Liver (tissue), 9 donors: ENCODE results near the gene MORC4. TPM values are rescaled to one million over a fixed set of nuclear protein-coding genes. Genes with fewer than 3 reads are reported as not detected.

ENCODE experiments used
- DNase-seq: peaks from one replicate; pipeline ENCODE4 v3.0.0-alpha.2; 2017; ENCODE audit warnings: low spot score
- H3K27ac ChIP-seq, 2 donors: one replicate each; pipeline ENCODE4 v1.7.0; 2013; ENCODE audit warnings: inconsistent platforms in 2 of 2, low read length in 2 of 2, control low read depth in 1 of 2, low read depth in 1 of 2, mild to moderate bottlenecking in 1 of 2
- H3K27me3 ChIP-seq, 4 donors: one replicate each; pipeline versions ENCODE4 v1.6.1 to v1.7.0; 2013; ENCODE audit warnings: low read length in 3 of 4, inconsistent platforms in 1 of 4, mild to moderate bottlenecking in 1 of 4, moderate library complexity in 1 of 4; ENCODE audit not compliant: control insufficient read depth in 4 of 4, insufficient read depth in 4 of 4
- H3K36me3 ChIP-seq, 4 donors: one replicate each; pipeline versions ENCODE4 v1.6.1 to v1.7.0; 2013; ENCODE audit warnings: low read length in 3 of 4, mild to moderate bottlenecking in 3 of 4, low read depth in 1 of 4, moderate library complexity in 1 of 4; ENCODE audit not compliant: control insufficient read depth in 4 of 4, insufficient read depth in 3 of 4
- H3K4me1 ChIP-seq, 4 donors: one replicate each; pipeline versions ENCODE4 v1.6.1 to v1.7.0; 2013; ENCODE audit warnings: low read length in 3 of 4, mild to moderate bottlenecking in 3 of 4, moderate library complexity in 1 of 4; ENCODE audit not compliant: control insufficient read depth in 4 of 4, insufficient read depth in 4 of 4
- H3K4me3 ChIP-seq, 3 donors: one replicate each; pipeline versions ENCODE4 v1.6.1 to v1.7.0; 2013; ENCODE audit warnings: low read length in 3 of 3, control low read depth in 1 of 3, low read depth in 1 of 3, mild to moderate bottlenecking in 1 of 3
- H3K9ac ChIP-seq, 2 donors: one replicate each; pipeline ENCODE4 v1.7.0; 2013; ENCODE audit warnings: low read length in 2 of 2, mild to moderate bottlenecking in 2 of 2, moderate library complexity in 2 of 2, control low read depth in 1 of 2, low read depth in 1 of 2
- H3K9me3 ChIP-seq, 4 donors: one replicate each; pipeline versions ENCODE4 v1.6.1 to v1.7.0; 2013; ENCODE audit warnings: low read length in 3 of 4; ENCODE audit not compliant: control insufficient read depth in 4 of 4
- ATF3 ChIP-seq: IDR thresholded peaks from 2 replicates; pipeline ENCODE4 v1.6.1; 2016; ENCODE audit warnings: antibody characterized with exemption
- EGR1 ChIP-seq, 2 donors: IDR thresholded peaks; 2 replicates each; pipeline ENCODE4 v1.6.1; 2016 to 2018; ENCODE audit warnings: antibody characterized with exemption in 2 of 2, low read depth in 2 of 2
- FOXA1 ChIP-seq: IDR thresholded peaks from 2 replicates; pipeline ENCODE4 v1.6.1; 2016; ENCODE audit warnings: antibody characterized with exemption
- HNF4G ChIP-seq: IDR thresholded peaks from 2 replicates; pipeline ENCODE4 v1.6.1; 2016; ENCODE audit warnings: antibody characterized with exemption
- JUND ChIP-seq, 2 donors: IDR thresholded peaks; 2 replicates each; pipeline ENCODE4 v1.6.1; 2016; ENCODE audit warnings: antibody characterized with exemption in 2 of 2
- NR2F2 ChIP-seq: IDR thresholded peaks from 2 replicates; pipeline ENCODE4 v1.6.1; 2016; ENCODE audit warnings: antibody characterized with exemption
- RAD21 ChIP-seq, 2 donors: IDR thresholded peaks; 2 replicates each; pipeline ENCODE4 v1.6.1; 2016; ENCODE audit warnings: antibody characterized with exemption in 2 of 2, mild to moderate bottlenecking in 2 of 2
- REST ChIP-seq: IDR thresholded peaks from 2 replicates; pipeline ENCODE4 v1.6.1; 2016; ENCODE audit warnings: antibody characterized with exemption, mild to moderate bottlenecking
- RXRA ChIP-seq, 2 donors: IDR thresholded peaks; 2 replicates each; pipeline ENCODE4 v1.6.1; 2017 to 2018; ENCODE audit warnings: antibody characterized with exemption in 2 of 2, mild to moderate bottlenecking in 1 of 2
- SP1 ChIP-seq: IDR thresholded peaks from 2 replicates; pipeline ENCODE4 v1.6.1; 2018; ENCODE audit warnings: antibody characterized with exemption, mild to moderate bottlenecking
- TAF1 ChIP-seq: conservative IDR thresholded peaks from 2 replicates; pipeline ENCODE4 v1.6.1; 2016; ENCODE audit warnings: antibody characterized with exemption, mild to moderate bottlenecking
- YY1 ChIP-seq: IDR thresholded peaks from 2 replicates; pipeline ENCODE4 v1.6.1; 2016; ENCODE audit warnings: antibody characterized with exemption, mild to moderate bottlenecking
- WGBS: extraction: QIAGEN DNeasy Blood & Tissue Kit; methylation state at CpG from one replicate; pipeline ENCODE4 v1.1.7; 2013; 5-methylcytosine and 5-hydroxymethylcytosine counted together
- polyA plus RNA-seq, 2 donors: library from polyadenylated mRNA; stranded (reverse) in 1 of 2; unstranded in 1 of 2; fragments of 200-250 nt in 1 of 2; fragments of >200 nt in 1 of 2; fragmentation: Nextera tagmentation in 1 of 2; extraction: Ambion mirVana in 1 of 2; gene quantifications; one replicate each; pipeline versions ENCODE4 v1.2.1 to v1.2.3, GENCODE V29; 2013 to 2015
- total RNA-seq, 2 donors: library from RNA; depleted of rRNA; stranded (reverse); fragments of >200 nt; gene quantifications; one replicate each; pipeline ENCODE4 v1.2.3, GENCODE V29; 2014
- TF ChIP-seq, protein P1 (sequence below): IDR thresholded peaks from 2 replicates; pipeline ENCODE4 v1.6.1; 2016; ENCODE audit warnings: antibody characterized with exemption
- TF ChIP-seq, protein P2 (sequence below): fragments of 150-350 bp; IDR thresholded peaks from 2 replicates; pipeline ENCODE4 v1.5.1; 2017; ENCODE audit warnings: improper control_type of control experiment, low read depth, low read length; ENCODE audit not compliant: missing input control
- TF ChIP-seq, protein P3 (sequence below): IDR thresholded peaks from 2 replicates; pipeline ENCODE4 v1.6.1; 2016; ENCODE audit warnings: antibody characterized with exemption
- donor health status: healthy.
- donor health status: healthy.
- donor health status: healthy.
- donor health status: healthy.
- donor health status: healthy.

MORC4 gene
- total and polyA plus RNA-seq, 4 donors, result 5.8 to 11.0 (median 8.4) TPM

DNA sequence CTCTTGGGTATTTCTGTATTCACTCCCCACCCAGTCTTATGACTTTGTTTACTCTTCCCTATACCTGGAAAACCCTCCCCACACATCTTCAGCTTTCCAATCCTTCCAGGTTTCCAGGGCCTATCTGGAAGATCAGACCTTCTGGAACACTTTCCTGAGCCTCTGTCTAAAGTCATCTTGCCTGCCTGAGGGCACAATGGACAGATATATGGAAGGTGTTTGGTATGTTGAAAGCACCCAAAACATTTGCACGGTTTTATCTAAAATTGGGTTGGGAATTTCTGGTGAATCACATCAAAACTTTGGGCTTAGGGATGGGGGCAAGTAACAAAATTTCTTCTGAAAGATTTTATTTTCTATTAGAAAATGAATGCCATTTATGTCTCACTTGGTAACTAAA lies 63.8 kb downstream of the MORC4 start:
- TF ChIP-seq NR2F2 (no peak), JUND (IDR thresholded peaks at IDR 0.05) (no peak), FOXA1 (no peak), RAD21 (IDR thresholded peaks at IDR 0.05) (no peak)
- no peak for DNase-seq
- Histone ChIP-seq H3K9me3 (no peaks in the 10 kb centered on the region), H3K4me1 (peaks cover 3 to 22% (median 18%) of the 10 kb centered on the region in 4 donors), H3K9ac (no peak overlapping the region), H3K4me3 (no peak overlapping the region), H3K27me3 (no peaks in the 10 kb centered on the region), H3K36me3 (peaks cover 0 to 3% (median under 1%) of the 10 kb centered on the region in 4 donors), H3K27ac (no peak overlapping the region)
- 93% methylated on average over 1 of the region's 1 CpG for WGBS

DNA sequence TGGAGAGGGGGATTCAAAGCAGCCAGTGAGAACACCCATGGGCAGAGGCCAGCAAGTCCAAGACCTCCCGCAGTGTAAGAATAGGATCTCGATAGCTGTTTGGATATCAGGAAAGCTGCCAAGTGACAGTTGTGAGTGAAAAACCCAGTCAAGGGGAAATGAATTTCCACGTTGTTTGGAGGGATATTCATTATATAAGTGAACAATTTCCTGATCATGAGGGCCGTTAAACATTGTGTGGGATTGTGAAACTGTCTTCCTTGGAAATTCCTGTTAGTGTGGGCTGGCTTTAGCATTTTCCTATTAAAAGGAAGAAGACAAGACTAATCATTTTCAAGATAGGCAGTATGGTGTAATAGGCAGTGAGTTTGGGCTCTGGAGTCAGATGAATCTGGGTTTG lies 64.8 kb downstream of the MORC4 start:
- WGBS, result 27% methylated on average over 4 of the region's 4 CpGs
- DNase-seq, result no peak
- no peak for TF ChIP-seq NR2F2
- TF ChIP-seq, protein P1, sequence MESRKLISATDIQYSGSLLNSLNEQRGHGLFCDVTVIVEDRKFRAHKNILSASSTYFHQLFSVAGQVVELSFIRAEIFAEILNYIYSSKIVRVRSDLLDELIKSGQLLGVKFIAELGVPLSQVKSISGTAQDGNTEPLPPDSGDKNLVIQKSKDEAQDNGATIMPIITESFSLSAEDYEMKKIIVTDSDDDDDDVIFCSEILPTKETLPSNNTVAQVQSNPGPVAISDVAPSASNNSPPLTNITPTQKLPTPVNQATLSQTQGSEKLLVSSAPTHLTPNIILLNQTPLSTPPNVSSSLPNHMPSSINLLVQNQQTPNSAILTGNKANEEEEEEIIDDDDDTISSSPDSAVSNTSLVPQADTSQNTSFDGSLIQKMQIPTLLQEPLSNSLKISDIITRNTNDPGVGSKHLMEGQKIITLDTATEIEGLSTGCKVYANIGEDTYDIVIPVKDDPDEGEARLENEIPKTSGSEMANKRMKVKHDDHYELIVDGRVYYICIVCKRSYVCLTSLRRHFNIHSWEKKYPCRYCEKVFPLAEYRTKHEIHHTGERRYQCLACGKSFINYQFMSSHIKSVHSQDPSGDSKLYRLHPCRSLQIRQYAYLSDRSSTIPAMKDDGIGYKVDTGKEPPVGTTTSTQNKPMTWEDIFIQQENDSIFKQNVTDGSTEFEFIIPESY, result no peak
- TF ChIP-seq YY1, result no peak
- no peak for TF ChIP-seq RAD21 (IDR thresholded peaks at IDR 0.05)
- no peak for TF ChIP-seq SP1
- TF ChIP-seq REST, result no peak
- TF ChIP-seq RXRA (IDR thresholded peaks at IDR 0.05), result no peak
- TF ChIP-seq EGR1 (IDR thresholded peaks at IDR 0.05; ENCODE audit: low read depth in 2 of 2), result no peak
- TF ChIP-seq HNF4G, result no peak
- H3K9ac ChIP-seq, result no peak overlapping the region
- no peaks in the 10 kb centered on the region for H3K9me3 ChIP-seq
- H3K36me3 ChIP-seq, result no peaks in the 10 kb centered on the region
- peak overlapping the region in 1 of 2 donors; percentile 23 for H3K27ac ChIP-seq
- H3K4me3 ChIP-seq, result no peak overlapping the region
- H3K27me3 ChIP-seq, result no peaks in the 10 kb centered on the region
- peaks cover 3 to 25% (median 18%) of the 10 kb centered on the region in 4 donors for H3K4me1 ChIP-seq

DNA sequence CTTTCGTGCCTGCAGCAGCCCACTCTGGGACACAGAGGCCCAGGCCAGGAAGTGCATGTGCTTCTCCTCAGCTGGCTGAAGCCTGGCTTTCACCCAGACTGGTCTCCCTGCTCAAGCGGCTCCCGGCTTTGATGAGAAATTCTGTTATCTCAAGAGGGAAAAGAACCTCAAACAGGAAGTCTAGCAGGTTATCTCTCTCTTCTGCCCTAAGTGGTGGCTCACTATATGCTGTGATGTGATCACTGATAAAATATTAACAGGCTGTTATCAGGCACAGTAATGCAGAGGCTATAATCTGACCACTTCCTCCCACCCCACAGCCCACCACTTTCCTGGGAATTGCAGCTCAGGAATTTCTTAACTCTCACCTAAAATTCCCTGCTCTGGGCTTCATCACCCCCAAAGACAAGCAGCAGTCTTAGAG lies 66.5 kb downstream of the MORC4 start:
- Histone ChIP-seq H3K36me3 (no peaks in the 10 kb centered on the region), H3K4me1 (peaks cover 3 to 33% (median 21%) of the 10 kb centered on the region in 4 donors), H3K27ac (peak overlapping the region; percentile 64 to 79), H3K4me3 (no peak overlapping the region), H3K27me3 (no peaks in the 10 kb centered on the region), H3K9ac (no peak overlapping the region), H3K9me3 (no peaks in the 10 kb centered on the region)
- 2% methylated on average over 3 of the region's 3 CpGs for WGBS
- no peak for TF ChIP-seq ATF3
- TF ChIP-seq, protein P2, sequence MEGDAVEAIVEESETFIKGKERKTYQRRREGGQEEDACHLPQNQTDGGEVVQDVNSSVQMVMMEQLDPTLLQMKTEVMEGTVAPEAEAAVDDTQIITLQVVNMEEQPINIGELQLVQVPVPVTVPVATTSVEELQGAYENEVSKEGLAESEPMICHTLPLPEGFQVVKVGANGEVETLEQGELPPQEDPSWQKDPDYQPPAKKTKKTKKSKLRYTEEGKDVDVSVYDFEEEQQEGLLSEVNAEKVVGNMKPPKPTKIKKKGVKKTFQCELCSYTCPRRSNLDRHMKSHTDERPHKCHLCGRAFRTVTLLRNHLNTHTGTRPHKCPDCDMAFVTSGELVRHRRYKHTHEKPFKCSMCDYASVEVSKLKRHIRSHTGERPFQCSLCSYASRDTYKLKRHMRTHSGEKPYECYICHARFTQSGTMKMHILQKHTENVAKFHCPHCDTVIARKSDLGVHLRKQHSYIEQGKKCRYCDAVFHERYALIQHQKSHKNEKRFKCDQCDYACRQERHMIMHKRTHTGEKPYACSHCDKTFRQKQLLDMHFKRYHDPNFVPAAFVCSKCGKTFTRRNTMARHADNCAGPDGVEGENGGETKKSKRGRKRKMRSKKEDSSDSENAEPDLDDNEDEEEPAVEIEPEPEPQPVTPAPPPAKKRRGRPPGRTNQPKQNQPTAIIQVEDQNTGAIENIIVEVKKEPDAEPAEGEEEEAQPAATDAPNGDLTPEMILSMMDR, result no peak
- TF ChIP-seq TAF1, result no peak
- no peak for TF ChIP-seq YY1
- no peak for TF ChIP-seq NR2F2
- TF ChIP-seq RAD21 (IDR thresholded peaks at IDR 0.05), result no peak
- TF ChIP-seq RXRA (IDR thresholded peaks at IDR 0.05), result no peak
- no peak for TF ChIP-seq HNF4G
- TF ChIP-seq SP1, result no peak
- TF ChIP-seq, protein P3, sequence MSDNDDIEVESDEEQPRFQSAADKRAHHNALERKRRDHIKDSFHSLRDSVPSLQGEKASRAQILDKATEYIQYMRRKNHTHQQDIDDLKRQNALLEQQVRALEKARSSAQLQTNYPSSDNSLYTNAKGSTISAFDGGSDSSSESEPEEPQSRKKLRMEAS, result no peak
- TF ChIP-seq EGR1 (IDR thresholded peaks at IDR 0.05; ENCODE audit: low read depth in 2 of 2), result no peak
- DNase-seq, result no peak
